Medulla oblongata (tissue), 1 donor: ENCODE results near the gene CMYA5.
"Not testable (repeated sequence)": the region's sequence is repeated elsewhere in the genome, so short reads cannot be mapped to it uniquely, and the experiment has no call there.

Experiments
- DNase-seq: peaks from one replicate; pipeline ENCODE4 v3.0.0-alpha.2; 2015; ENCODE audit errors: extremely low spot score

CMYA5 gene

DNA sequence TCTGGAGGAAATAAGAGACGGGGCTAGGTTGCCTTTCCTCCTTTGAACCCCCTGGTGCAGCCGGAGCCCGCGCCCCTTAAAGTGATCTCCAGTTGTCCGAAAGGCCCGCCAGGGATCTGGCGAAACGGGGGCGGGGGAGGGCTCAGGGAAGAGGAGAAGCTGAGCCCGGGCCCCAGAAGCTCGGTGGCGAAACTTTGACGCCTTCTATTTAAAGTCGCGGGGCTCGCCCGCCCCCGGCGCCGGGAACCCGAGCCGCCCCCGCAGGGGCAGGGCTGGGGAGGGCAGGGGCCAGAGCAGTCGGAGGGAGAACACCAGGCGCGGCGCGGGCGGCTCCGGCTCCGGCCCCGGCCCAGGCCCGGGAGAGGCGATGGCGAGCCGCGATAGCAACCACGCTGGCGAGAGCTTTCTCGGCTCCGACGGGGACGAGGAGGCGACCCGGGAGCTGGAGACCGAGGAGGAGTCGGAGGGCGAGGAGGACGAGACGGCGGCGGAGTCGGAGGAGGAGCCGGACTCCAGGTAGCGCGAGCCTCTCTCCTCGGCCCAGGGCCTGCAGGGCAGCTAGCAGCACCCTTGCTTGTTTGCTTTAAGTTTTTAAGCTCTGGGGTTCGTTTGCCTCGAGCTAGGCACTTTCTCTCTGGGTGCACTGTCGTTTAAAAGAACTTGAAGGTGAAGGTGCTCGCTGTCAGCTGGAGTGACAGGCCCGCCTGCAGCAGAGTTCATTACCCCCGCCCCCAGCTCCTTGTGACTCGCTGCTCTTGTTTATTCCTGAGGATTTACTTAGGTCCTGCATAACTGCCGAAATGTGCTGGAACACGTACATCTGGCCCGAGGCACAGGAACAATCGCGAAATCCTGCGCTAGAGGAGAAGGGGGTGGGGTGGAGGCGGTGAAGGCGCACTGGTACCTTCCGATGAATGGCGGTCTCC, at the start of gene CMYA5:
CMYA5 (plus strand) TSS at position 296 of the 926 bp plus-strand sequence; CDS start at position 368, 72 bp downstream.
- DNase-seq, result peak; percentile 18

GRCh38 chr5:79640571-79641055, 49.0 kb upstream of the CMYA5 start:
- no peak for DNase-seq

DNA sequence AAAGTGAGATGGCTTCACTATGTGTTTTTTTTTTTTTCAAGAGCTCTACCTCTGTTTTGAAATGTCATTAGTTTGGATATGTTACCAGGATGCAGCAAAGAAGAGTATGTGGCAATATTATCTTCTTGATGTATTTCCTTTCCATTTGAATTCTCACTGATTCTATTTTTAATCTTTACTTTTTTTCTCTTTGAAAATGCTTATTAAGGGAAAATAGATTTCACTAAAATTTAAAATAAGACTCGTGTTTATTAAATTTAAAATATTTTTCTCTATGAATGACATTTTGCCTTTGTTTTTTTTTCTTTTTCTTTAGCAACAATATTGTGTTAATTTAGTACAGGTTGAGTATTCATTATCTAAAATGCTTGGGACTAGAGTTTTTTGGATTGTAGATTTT, 48.2 kb upstream of the CMYA5 start:
- no peak for DNase-seq

DNA sequence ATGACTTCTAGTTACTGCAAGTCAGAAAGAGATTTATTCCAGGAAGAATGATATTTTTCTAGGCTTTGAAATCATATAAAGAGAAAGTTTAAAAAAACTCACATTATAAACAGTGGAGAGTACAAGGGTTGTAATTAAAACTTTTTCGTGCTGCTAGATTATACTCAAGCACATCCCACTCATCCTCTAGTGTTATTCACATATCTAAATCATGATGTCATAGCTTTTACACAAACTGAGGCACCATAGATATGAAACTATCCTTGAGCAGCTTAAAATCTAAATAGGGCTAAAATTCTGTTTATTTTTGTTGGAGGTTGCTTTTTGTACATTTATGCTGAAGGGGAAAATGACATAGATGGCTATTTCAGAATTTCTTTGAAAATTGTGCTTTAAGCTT, 47.4 kb upstream of the CMYA5 start:
- no peak for DNase-seq

DNA sequence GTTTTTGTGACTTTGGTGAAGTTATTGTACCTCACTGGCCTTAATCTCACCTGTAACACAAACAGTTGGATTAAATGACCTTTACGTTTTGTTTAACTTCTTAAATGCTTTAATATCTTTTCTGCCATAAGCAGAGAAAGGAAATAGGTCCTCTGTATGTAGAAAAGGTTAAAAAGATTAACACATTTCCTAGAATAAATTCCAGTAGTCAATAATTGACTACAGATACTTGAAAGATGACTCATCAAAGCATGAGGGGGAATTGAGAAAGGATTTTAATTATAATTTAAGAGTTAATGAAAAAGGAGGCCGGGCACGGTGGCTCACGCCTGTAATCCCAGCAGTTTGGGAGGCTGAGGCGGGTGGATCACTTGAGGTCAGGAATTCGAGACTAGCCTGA, 35.8 kb upstream of the CMYA5 start:
- DNase-seq, result no peak

GRCh38 chr5:79663212-79663611, 26.4 kb upstream of the CMYA5 start:
- no peak for DNase-seq

- peak; percentile 60 for DNase-seq
These were observed 22.9 kb upstream of the CMYA5 start for GRCh38 chr5:79666758-79667157.

DNA sequence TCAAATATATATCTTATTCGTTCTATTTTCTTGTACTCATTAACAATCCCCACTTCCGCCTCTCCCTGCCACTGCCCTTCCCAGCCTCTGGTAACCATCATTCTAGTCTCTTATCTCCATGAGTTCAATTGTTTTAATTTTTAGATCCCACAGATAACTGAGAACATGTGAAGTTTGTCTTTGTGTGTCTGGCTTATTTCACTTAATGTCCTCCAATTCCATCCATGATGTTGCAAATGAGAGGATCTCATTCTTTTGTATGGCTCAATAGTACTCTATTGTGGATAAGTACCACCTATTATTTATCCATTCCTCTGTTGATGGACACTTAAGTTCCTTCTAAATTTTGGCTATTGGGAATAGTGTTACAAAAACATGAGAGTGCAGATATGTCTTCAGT, 17.2 kb upstream of the CMYA5 start:
- DNase-seq, result no peak

GRCh38 chr5:79676354-79676753, 13.3 kb upstream of the CMYA5 start:
- not testable (repeated sequence) for DNase-seq

- not testable (repeated sequence) for DNase-seq
These were observed 7.5 kb upstream of the CMYA5 start for GRCh38 chr5:79682102-79682501.

DNA sequence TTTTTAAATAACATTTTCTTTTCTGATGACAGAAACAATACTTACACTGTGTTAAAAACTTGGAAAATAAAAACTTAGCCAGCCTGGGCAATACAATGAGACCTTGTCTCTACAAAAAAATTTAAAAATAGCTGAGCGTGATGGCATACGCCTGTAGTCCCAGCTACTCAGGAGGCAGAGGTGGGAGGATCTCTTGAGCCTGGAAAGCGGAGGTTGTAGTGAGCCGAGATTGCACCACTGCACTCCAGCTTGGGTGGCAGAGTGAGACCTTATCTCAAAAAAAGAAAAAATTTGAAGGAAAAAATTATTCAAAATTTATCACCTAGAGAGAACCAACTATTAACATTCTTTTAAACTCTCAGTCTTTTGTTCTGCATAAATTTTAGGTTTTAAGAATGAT, 4.9 kb upstream of the CMYA5 start:
- no peak for DNase-seq

- no peak for DNase-seq
These were observed 4.0 kb upstream of the CMYA5 start for GRCh38 chr5:79685627-79686026.

DNA sequence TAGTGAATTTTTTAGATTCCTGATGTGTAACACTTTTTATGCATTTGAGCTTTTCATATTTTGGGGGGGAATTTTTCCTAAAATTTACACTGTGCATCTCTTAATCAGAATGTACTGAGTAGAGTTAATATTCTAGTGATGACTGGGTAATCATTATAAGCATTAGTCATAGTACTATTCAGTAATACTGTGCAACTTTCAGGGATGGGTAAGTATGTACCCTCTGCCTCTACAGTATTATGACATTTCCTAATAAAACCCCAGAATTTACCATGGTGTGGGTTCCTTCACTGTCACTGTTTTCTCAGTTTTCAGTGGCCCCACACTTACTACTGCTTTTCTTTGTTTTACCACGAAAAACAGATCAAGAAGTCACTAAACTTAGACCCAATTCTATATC, 2.8 kb upstream of the CMYA5 start:
- no peak for DNase-seq

DNA sequence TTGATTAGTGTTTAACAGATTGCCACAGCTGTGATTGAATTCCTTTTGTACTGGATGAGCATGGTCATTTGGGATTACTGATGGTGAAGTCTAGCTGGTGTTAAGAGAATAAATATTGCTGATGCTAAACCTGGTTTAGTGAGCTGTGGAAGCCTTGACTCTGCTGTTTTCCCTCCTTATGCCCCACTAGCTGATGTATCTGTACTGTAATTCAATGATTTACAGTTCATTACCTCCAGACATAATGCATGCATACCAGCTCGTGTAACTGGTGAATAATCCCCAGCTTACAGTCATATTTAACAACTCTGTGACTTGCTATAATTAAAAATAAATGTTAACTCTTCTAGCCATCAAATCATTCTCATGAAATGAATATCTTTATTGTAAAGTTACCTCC, 1.7 kb upstream of the CMYA5 start:
- DNase-seq, result no peak

GRCh38 chr5:79691007-79691406, 1.4 kb downstream of the CMYA5 start:
- no peak for DNase-seq

DNA sequence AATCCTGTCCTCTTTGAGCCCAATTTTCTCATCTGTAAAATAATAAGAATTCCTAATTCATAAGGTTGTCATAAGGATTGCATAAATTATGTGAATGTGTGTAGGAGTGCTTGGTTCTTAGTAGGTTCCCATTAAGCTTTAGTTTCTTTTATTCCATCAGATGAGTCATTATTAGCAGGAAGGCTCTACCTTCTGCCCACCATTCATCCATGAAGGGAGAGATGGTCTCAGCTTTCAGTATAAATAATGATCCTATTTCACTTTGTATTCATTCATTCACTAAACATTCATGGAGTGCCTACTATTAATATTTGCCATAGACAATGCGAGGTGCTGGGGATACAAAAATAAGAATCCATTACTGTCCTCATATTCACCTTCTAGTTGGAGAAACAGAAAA, 3.0 kb downstream of the CMYA5 start:
- DNase-seq, result no peak

DNA sequence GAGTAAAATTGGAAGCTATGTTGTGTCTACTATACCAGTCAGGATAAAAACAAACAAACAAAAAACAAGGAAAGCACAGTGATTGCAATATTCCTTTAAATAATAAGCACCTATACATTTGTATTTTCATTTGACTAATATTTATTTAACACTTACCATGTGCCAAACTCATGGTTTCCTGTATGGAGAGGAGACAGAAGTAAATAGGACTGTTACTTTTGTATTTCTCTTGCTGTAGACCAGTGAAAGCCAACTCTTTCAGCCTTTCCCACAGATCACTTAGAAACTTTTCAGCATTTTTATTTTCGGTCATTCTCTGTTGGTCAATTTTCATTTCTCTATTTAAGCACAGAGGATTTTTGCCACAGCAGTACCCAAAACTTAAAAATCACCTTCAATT, 4.5 kb downstream of the CMYA5 start:
- no peak for DNase-seq

DNA sequence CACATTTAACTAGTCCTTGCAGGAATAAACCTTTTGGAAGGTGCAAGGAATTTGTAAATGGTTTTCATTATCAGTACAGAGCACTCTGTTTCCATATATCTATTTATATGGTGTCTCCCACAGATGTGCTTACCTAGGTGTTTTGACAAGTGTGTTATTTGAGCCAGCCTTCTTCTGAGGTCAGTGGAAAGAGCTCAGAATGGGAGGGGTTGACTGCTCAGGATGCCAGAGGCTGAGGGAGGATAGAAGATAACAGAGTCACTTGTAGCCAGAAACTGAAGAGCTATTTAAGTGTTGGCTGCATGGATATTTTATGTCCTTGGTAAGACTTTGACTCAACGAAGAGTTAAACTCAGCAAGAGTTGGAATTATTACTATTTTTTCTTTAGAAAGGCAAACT, 5.0 kb downstream of the CMYA5 start:
- DNase-seq, result no peak

DNA sequence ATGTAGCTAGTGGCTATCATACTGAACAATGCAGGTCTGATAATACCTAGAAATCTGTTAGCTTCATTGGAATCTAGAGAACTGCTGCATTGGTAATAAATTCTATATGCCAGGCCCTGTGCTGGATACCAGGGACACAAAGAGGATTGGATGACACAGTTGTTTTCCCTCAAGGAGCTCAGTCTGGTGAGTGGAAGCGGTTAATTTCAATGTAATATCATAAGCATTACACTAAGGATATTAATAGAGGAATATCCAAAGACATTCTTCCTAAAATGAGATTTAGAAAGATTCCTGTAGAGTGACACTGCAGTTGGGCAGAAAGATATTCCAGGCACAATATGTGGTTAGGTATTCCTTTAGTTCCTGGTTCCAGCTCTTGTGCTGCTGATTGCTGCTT, 5.9 kb downstream of the CMYA5 start:
- no peak for DNase-seq

DNA sequence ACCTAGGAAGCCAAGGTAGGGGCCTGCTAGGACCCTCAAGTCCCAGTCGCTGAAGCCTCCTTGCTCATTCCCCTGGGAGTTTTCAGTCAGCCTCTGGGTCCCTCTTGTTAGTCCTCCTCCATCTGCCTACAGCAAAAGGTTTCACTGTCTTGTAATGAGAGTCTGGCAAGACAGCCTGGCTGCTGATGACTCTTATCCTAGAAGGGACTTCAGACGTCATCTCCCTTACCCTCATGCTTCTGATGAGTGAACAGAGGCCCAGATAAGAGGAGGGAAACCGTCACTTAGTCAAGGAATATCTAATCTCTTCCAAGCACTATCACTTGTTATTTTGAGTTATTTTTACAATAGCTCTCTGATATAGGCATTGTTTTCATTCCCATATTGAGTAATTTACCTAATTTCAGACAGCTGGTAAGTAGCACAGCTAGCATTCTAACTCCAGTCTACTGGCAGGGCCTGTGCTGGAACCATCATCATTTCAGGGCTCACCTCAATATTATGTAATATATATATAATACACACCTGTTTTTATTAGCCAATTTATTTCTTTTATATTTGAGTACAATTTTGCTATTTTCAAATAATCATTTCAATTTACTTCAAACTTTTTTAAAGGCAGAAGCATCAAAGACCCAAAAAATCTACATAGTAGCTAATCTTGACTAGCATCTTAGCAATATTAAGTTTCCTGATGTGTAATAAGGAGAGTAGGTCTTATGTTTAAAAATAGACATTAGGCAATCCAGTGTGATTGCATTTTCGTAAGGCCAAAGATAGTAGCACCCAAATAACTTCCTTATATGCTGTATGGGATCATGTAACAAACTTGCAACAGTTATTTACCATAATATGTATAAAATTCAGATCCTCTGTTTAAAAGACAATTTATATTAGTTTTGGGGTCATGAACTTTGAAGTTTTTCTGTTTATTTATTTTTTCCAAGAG, 7.9 kb downstream of the CMYA5 start:
- DNase-seq, result no peak

- DNase-seq, result no peak
These were observed 10.2 kb downstream of the CMYA5 start for GRCh38 chr5:79699763-79700400.
